Activated CD4-positive, alpha-beta T cell treated with anti-CD3 and anti-CD28 coated beads, Interleukin-2, amount 50 U/mL, for 48 hours (primary cell): Measurements from ENCODE around the gene DISP1.

ENCODE experiments used
- DNase-seq, 2 experiments: peaks; one replicate each; pipeline ENCODE4 v3.0.0-alpha.2; 2020

DISP1 gene, protein sequence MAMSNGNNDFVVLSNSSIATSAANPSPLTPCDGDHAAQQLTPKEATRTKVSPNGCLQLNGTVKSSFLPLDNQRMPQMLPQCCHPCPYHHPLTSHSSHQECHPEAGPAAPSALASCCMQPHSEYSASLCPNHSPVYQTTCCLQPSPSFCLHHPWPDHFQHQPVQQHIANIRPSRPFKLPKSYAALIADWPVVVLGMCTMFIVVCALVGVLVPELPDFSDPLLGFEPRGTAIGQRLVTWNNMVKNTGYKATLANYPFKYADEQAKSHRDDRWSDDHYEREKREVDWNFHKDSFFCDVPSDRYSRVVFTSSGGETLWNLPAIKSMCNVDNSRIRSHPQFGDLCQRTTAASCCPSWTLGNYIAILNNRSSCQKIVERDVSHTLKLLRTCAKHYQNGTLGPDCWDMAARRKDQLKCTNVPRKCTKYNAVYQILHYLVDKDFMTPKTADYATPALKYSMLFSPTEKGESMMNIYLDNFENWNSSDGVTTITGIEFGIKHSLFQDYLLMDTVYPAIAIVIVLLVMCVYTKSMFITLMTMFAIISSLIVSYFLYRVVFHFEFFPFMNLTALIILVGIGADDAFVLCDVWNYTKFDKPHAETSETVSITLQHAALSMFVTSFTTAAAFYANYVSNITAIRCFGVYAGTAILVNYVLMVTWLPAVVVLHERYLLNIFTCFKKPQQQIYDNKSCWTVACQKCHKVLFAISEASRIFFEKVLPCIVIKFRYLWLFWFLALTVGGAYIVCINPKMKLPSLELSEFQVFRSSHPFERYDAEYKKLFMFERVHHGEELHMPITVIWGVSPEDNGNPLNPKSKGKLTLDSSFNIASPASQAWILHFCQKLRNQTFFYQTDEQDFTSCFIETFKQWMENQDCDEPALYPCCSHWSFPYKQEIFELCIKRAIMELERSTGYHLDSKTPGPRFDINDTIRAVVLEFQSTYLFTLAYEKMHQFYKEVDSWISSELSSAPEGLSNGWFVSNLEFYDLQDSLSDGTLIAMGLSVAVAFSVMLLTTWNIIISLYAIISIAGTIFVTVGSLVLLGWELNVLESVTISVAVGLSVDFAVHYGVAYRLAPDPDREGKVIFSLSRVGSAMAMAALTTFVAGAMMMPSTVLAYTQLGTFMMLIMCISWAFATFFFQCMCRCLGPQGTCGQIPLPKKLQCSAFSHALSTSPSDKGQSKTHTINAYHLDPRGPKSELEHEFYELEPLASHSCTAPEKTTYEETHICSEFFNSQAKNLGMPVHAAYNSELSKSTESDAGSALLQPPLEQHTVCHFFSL (N-terminal part only)

GRCh38 chr1:222814536-222815439 lies at the start of gene DISP1:
DISP1 (plus strand) TSS chr1:222815039; CDS start chr1:222942824, 127,785 bp downstream.
- peak; percentile 83 to 86 for DNase-seq

GRCh38 chr1:222767152-222767571 lies 47.7 kb upstream of the DISP1 start:
- DNase-seq: no peak

DNA sequence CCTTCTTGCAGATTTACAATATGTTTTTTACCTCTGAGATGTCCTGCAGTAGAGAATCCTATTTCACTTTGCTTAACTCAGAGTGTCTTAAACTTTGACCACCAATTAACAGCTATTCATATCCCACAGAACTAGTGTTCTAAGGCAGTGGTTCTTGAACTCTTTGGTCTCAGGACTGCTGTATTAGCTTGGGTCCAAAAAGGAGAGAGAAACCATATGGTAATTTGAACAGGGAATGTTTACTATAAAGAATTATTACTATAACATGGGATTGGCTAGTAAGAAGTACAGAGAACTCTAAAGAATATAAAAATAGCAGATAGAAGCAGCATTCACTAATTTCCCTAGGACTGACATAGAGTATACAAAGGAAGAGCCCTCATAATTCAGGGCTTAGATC lies 46.2 kb upstream of the DISP1 start:
- no peak for DNase-seq

- DNase-seq: no peak
These were observed 45.7 kb upstream of the DISP1 start for GRCh38 chr1:222769181-222769580.

- DNase-seq: no peak
These were observed 44.7 kb upstream of the DISP1 start for GRCh38 chr1:222769971-222770620.

DNA sequence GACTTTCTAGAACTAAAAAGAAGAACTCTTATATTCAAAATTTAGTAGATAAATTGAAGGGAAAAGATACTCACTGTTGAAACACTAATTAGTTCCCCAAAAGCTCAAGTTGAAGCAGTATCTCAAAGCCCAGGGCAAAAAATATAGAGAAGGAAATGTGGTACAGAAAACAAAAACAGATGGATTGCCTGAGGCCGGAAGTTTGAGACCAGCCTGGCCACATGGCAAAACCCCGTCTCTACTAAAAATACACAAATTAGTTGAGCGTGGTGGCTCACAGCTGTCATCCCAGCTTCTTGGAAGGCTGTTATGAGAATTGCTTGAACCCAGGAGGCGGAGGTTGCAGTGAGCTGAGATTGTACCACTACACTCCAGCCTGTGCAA lies 41.9 kb upstream of the DISP1 start:
- DNase-seq: no peak

DNA sequence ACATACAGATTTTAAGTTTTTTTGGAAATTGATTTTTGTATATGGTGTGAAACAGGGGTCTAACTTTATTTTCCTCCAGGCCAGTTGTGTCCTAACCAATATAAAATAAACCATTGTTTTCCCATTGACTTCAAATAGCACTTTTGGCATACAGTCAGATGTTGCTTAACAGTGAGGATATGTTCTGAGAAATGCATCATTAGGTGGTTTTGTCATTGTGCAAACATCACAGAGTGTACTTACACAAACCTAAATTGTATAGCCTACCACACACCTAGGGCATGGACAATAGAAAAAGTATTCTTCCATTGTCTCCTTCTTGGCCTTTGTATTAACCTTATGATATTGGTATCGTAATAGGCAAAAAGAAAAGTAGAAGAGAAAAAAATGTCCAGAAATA lies 37.4 kb upstream of the DISP1 start:
- DNase-seq: no peak

- DNase-seq: no peak
These were observed 36.9 kb upstream of the DISP1 start for GRCh38 chr1:222777977-222778376.

DNA sequence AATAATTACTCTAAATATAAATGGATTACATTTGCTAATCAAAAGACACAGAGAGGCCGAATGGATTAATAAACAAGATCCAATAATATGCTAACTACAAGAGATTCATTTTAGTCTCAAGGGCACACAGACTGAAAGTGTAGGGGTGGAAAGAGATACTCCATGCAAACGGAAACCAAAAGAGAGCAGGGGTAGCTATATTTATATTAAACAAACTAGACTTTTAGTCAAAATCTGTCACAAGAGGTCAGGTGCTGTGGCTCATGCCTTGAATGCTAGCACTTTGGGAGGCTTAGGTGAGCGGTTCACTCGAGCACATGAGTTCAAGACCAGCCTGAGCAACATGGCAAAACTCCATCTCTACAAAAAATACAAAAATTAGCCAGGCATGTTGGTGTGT lies 33.6 kb upstream of the DISP1 start:
- no peak for DNase-seq

GRCh38 chr1:222783051-222783450 lies 31.8 kb upstream of the DISP1 start:
- DNase-seq: no peak

DNA sequence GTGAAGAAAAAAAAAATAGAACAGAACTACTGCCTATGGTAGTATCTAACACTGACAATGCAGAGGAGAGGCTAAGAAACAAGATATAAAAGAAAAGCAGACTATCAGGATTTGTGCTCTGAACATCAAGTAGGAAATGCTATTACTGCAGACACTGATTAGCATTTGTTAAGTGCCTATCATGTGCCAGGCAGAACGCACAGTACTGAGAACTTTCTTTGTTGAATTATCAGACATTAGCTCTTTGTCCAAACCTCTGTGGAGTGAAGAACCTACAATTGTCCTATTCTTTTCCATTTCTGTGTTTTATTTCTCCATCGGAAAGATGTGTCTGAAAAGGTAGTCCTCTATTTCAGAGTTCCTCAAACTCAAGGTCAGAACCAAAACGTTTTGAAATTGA lies 30.5 kb upstream of the DISP1 start:
- DNase-seq: no peak

GRCh38 chr1:222784916-222785315 lies 29.9 kb upstream of the DISP1 start:
- DNase-seq: no peak

DNA sequence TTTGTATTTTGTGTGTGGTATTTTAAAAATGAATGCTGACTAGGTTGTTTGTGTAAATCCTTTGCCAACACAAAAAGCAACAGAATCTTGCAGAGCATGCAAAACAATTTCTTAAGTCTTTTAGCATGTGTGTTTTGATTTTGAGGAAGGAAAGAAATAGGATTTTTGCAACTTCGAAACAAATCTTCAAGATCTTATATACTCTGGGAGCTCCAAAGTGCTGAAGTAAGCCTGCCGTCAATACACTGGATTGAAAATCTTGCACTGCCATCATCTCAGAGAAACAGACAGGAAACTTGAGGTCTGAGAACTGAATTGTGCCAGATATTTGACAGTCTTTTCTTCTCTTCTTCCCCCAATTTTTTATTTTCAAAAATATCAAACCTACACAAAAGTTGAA lies 29.3 kb upstream of the DISP1 start:
- no peak for DNase-seq

GRCh38 chr1:222786121-222786520 lies 28.7 kb upstream of the DISP1 start:
- DNase-seq: no peak

- no peak for DNase-seq
These were observed 27.1 kb upstream of the DISP1 start for GRCh38 chr1:222787729-222788128.

DNA sequence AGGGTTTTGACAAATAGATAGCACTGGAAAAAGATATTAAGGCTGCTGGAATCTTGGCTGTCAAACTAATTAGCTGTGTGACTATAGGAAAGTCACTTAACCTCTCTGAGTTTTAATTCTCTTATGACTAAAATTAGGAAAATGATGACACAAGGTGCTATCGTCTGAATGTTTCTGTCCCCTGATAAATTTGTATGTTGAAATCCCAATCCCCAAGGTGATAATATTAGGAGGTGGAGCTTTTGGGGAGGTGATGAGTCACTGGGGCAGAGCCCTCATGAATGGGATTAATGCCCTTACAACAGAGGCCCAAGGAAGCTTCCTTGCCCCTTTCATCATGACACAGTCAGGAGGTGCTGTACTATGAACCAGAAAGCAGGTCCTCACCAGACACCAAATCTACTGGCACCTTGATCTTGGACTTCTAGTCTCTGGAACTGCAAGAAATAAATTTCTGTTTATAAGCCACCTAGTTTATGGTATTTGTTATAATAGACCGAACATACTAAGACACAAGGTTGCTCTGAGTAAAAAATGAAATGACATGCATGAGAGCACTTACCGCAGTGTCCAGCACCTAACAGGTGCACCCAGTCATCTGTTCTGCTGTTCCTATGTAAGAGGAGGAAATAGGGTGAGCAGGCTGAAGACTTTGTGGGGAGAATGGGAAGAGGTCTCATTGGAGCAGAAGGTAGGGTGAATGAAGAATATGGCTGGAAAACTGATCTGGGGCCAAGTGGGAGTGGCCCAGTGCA lies 26.3 kb upstream of the DISP1 start:
- no peak for DNase-seq

DNA sequence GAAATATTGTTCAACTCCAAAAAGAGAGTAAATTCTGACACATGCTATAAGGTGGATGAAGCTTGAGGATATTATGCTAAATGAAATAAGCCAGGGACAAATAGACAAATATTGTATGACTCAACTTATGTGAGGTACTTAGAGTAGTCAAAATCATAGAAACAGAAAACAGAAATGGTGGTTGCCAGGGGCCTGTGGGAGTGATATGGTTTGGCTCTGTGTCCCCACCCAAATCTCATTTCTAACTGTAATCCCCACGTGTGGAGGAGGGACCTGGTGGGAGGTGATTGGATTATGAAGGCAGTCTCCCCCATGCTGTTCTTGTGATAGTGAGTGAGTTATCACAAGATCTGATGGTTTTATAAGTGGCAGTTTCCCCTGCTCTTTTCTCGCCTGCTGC lies 24.7 kb upstream of the DISP1 start:
- no peak for DNase-seq

- DNase-seq: no peak
These were observed 24.3 kb upstream of the DISP1 start for GRCh38 chr1:222790520-222790919.

GRCh38 chr1:222791006-222791710 lies 23.7 kb upstream of the DISP1 start:
- no peak for DNase-seq

DNA sequence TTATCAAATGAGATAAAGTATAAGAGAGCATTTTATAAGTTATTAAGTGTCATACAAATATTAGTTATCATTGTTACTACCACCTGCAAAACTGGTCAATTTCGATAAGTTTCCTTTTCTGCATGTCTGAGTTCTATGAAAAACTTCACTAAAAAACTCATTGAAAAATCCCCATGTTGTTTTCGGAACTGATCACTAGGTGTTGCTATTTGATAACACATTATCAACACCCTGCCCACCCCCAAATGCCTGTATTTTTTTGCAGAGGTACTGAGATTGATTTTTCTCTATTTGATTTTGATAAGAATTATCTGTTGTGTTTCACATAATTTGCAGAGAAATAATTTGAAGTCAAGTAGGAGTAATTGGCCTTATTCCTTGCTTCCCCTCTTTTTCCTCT lies 22.1 kb upstream of the DISP1 start:
- no peak for DNase-seq
